ENCODE data around the gene NR2C2. TPM values are rescaled to one million over a fixed set of nuclear protein-coding genes. Genes with fewer than 3 reads are reported as not detected.
A peak's percentile ranks its signal among the peaks of the same experiment; 100 is the strongest.

Gene NR2C2
- total and polyA plus RNA-seq, 2 of the 13 experiments (the other 11 are each of a cell fraction or from before 2014, with no cell fraction given) = 7.8 to 11.8 TPM

GRCh38 chr3:14921034-14921616 lies 26.3 kb upstream of the NR2C2 start (continued):
- no peak for TF ChIP-seq SCMH1 (CRISPR knock-in tag; IDR thresholded peaks at IDR 0.05; ENCODE audit: borderline replicate concordance)
- no peak for TF ChIP-seq YEATS4 (CRISPR knock-in tag; IDR thresholded peaks at IDR 0.05; ENCODE audit: borderline replicate concordance)
- TF ChIP-seq, protein P1, sequence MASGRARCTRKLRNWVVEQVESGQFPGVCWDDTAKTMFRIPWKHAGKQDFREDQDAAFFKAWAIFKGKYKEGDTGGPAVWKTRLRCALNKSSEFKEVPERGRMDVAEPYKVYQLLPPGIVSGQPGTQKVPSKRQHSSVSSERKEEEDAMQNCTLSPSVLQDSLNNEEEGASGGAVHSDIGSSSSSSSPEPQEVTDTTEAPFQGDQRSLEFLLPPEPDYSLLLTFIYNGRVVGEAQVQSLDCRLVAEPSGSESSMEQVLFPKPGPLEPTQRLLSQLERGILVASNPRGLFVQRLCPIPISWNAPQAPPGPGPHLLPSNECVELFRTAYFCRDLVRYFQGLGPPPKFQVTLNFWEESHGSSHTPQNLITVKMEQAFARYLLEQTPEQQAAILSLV (CRISPR knock-in tag; IDR thresholded peaks at IDR 0.05; ENCODE audit: borderline replicate concordance) = no peak
- peak; percentile 24; the same call in 1 of the 2 replicates for TF ChIP-seq ZNF274 (CRISPR knock-in tag; IDR thresholded peaks at IDR 0.05)
- TF ChIP-seq FOSL1 (CRISPR knock-in tag; IDR thresholded peaks at IDR 0.05; ENCODE audit: borderline replicate concordance) = no peak
- TF ChIP-seq TOE1 (CRISPR knock-in tag; IDR thresholded peaks at IDR 0.05) = no peak
- TF ChIP-seq, protein P2, sequence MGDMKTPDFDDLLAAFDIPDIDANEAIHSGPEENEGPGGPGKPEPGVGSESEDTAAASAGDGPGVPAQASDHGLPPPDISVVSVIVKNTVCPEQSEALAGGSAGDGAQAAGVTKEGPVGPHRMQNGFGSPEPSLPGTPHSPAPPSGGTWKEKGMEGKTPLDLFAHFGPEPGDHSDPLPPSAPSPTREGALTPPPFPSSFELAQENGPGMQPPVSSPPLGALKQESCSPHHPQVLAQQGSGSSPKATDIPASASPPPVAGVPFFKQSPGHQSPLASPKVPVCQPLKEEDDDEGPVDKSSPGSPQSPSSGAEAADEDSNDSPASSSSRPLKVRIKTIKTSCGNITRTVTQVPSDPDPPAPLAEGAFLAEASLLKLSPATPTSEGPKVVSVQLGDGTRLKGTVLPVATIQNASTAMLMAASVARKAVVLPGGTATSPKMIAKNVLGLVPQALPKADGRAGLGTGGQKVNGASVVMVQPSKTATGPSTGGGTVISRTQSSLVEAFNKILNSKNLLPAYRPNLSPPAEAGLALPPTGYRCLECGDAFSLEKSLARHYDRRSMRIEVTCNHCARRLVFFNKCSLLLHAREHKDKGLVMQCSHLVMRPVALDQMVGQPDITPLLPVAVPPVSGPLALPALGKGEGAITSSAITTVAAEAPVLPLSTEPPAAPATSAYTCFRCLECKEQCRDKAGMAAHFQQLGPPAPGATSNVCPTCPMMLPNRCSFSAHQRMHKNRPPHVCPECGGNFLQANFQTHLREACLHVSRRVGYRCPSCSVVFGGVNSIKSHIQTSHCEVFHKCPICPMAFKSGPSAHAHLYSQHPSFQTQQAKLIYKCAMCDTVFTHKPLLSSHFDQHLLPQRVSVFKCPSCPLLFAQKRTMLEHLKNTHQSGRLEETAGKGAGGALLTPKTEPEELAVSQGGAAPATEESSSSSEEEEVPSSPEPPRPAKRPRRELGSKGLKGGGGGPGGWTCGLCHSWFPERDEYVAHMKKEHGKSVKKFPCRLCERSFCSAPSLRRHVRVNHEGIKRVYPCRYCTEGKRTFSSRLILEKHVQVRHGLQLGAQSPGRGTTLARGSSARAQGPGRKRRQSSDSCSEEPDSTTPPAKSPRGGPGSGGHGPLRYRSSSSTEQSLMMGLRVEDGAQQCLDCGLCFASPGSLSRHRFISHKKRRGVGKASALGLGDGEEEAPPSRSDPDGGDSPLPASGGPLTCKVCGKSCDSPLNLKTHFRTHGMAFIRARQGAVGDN (CRISPR knock-in tag; IDR thresholded peaks at IDR 0.05) = peak; percentile 53; the same call in 1 of the 2 replicates
- TF ChIP-seq HMGA1 (CRISPR knock-in tag; conservative IDR thresholded peaks at IDR 0.05) = no peak
- no peak for TF ChIP-seq ZNF333 (CRISPR knock-in tag; IDR thresholded peaks at IDR 0.05; ENCODE audit: borderline replicate concordance)
- TF ChIP-seq ZNF207 (IDR thresholded peaks at IDR 0.05; ENCODE audit: borderline replicate concordance) = no peak
- no peak for TF ChIP-seq RFX3 (CRISPR knock-in tag; IDR thresholded peaks at IDR 0.05)
- TF ChIP-seq ZNF441 (CRISPR knock-in tag; IDR thresholded peaks at IDR 0.05; ENCODE audit: borderline replicate concordance) = no peak
- TF ChIP-seq, protein P3, sequence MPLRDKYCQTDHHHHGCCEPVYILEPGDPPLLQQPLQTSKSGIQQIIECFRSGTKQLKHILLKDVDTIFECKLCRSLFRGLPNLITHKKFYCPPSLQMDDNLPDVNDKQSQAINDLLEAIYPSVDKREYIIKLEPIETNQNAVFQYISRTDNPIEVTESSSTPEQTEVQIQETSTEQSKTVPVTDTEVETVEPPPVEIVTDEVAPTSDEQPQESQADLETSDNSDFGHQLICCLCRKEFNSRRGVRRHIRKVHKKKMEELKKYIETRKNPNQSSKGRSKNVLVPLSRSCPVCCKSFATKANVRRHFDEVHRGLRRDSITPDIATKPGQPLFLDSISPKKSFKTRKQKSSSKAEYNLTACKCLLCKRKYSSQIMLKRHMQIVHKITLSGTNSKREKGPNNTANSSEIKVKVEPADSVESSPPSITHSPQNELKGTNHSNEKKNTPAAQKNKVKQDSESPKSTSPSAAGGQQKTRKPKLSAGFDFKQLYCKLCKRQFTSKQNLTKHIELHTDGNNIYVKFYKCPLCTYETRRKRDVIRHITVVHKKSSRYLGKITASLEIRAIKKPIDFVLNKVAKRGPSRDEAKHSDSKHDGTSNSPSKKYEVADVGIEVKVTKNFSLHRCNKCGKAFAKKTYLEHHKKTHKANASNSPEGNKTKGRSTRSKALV (CRISPR knock-in tag; IDR thresholded peaks at IDR 0.05) = no peak
- no peak for TF ChIP-seq TP53 (CRISPR knock-in tag; conservative IDR thresholded peaks at IDR 0.05)
- no peak for TF ChIP-seq ZNF891 (CRISPR knock-in tag; IDR thresholded peaks at IDR 0.05)
- TF ChIP-seq REXO4 (CRISPR knock-in tag; IDR thresholded peaks at IDR 0.05; ENCODE audit: borderline replicate concordance) = no peak
- TF ChIP-seq ZNF263 (CRISPR knock-in tag; IDR thresholded peaks at IDR 0.05) = no peak
- TF ChIP-seq DRAP1 (CRISPR knock-in tag; IDR thresholded peaks at IDR 0.05) = 0 out of 2 replicates have a peak, but pooled peaks have one; percentile 39
- no peak for TF ChIP-seq CENPT (CRISPR knock-in tag; IDR thresholded peaks at IDR 0.05; ENCODE audit: low read depth)
- no peak for TF ChIP-seq U2AF2 (IDR thresholded peaks at IDR 0.05; ENCODE audit: low read depth, low read length)
- no peak for TF ChIP-seq PRMT3 (CRISPR knock-in tag; IDR thresholded peaks at IDR 0.05; ENCODE audit: borderline replicate concordance, low read depth)
- no peak for TF ChIP-seq GTF3A (CRISPR knock-in tag; conservative IDR thresholded peaks at IDR 0.05)
- no peak for TF ChIP-seq ZNF768 (CRISPR knock-in tag; IDR thresholded peaks at IDR 0.05)
- peak; percentile 54; the same call in 1 of the 2 replicates for TF ChIP-seq ETV5 (CRISPR knock-in tag; IDR thresholded peaks at IDR 0.05; ENCODE audit: borderline replicate concordance)
